B cell (primary cell): ENCODE results near the gene NRG4. TPM values are rescaled to one million over a fixed set of nuclear protein-coding genes. Genes with fewer than 3 reads are reported as not detected.
"Not testable (repeated sequence)": the region's sequence is repeated elsewhere in the genome, so short reads cannot be mapped to it uniquely, and the experiment has no call there.

ENCODE experiments used
- ATAC-seq: fragments of 200-7000 bp; cut with Tn5 transposase; one replicate; pipeline ENCODE4 v1.10.0; 2021; ENCODE audit warnings: low read depth, mild to moderate bottlenecking, moderate number of reproducible peaks, moderate library complexity
- CTCF ChIA-PET: fragments of 350-600 bp; sonication (Branson Sonifier 250); formaldehyde crosslinking; loops from one replicate; lab custom pipeline; 2021; ENCODE audit warnings: antibody characterized with exemption, inconsistent platforms; lab: Charles Lee
- POLR2A ChIA-PET: fragments of 350-600 bp; sonication (Branson Sonifier 250); formaldehyde crosslinking; loops from one replicate; lab custom pipeline; 2021; ENCODE audit warnings: antibody characterized with exemption; lab: Charles Lee
- DNase-seq: peaks from one replicate; pipeline ENCODE4 v3.0.0; 2013
- H2AFZ ChIP-seq: 2 replicates; pipeline ENCODE4 v1.6.1; 2012; ENCODE audit warnings: mild to moderate bottlenecking, low read depth, low read length; ENCODE audit not compliant: insufficient read depth, poor library complexity, severe bottlenecking
- H3K27ac ChIP-seq, 2 donors: 1 replicate in 1 of 2; 2 replicates in 1 of 2; pipeline ENCODE4 v1.5.1; 2012 to 2013; ENCODE audit warnings: low read length in 2 of 2, mild to moderate bottlenecking in 2 of 2, moderate library complexity in 1 of 2
- H3K27me3 ChIP-seq, 4 experiments: fragments of 200-600 bp in 1 of 4; sonication (generic) in 1 of 4; replicated peaks in 1 of 4; 1 replicate in 2 of 4; 2 replicates in 2 of 4; pipeline versions ENCODE4 v1.6.1 to v1.7.0; 2013 to 2016; ENCODE audit warnings: low read length in 3 of 4, mild to moderate bottlenecking in 2 of 4, mixed read lengths in 1 of 4, moderate library complexity in 1 of 4; ENCODE audit not compliant: insufficient read depth in 4 of 4, control insufficient read depth in 3 of 4; ENCODE audit errors: control extremely low read depth in 1 of 4
- H3K36me3 ChIP-seq, 2 experiments: replicated peaks in 1 of 2; 1 replicate in 1 of 2; 2 replicates in 1 of 2; pipeline versions ENCODE4 v1.6.1 to v1.7.1; 2013; ENCODE audit warnings: low read length in 1 of 2; ENCODE audit not compliant: insufficient read depth in 2 of 2, control insufficient read depth in 1 of 2; ENCODE audit errors: control extremely low read depth in 1 of 2, extremely low read depth in 1 of 2
- H3K4me1 ChIP-seq, 2 donors: fragments of 200-600 bp in 1 of 2; sonication (generic) in 1 of 2; 1 replicate in 1 of 2; 2 replicates in 1 of 2; pipeline versions ENCODE4 v1.5.1 to v1.6.1; 2013 to 2017; ENCODE audit warnings: low read length in 2 of 2; ENCODE audit not compliant: control insufficient read depth in 2 of 2, insufficient read depth in 2 of 2
- H3K4me2 ChIP-seq: replicated peaks from 2 replicates; pipeline ENCODE3; 2012; ENCODE audit warnings: mild to moderate bottlenecking, low read depth, low read length; ENCODE audit not compliant: poor library complexity, severe bottlenecking
- H3K4me3 ChIP-seq, 5 experiments: fragments of 200-600 bp in 1 of 5; sonication (generic) in 1 of 5; 1 replicate in 3 of 5; 2 replicates in 2 of 5; pipeline versions ENCODE4 v1.5.1 to v1.7.0; 2011 to 2016; ENCODE audit warnings: low read length in 4 of 5, mild to moderate bottlenecking in 4 of 5, low read depth in 2 of 5, control low read depth in 1 of 5, moderate library complexity in 1 of 5; ENCODE audit not compliant: insufficient read depth in 1 of 5; ENCODE audit errors: control extremely low read depth in 1 of 5, extremely low read depth in 1 of 5
- H3K79me2 ChIP-seq: fragments of 200-600 bp; sonication (generic); one replicate; pipeline ENCODE4 v1.6.0; 2016; ENCODE audit warnings: low read length; ENCODE audit not compliant: control insufficient read depth, insufficient read depth
- H3K9ac ChIP-seq: fragments of 200-600 bp; sonication (generic); 2 replicates; pipeline ENCODE4 v1.6.1; 2017; ENCODE audit warnings: mild to moderate bottlenecking, low read length, moderate library complexity
- H3K9me3 ChIP-seq, 3 donors: one replicate each; pipeline versions ENCODE4 v1.6.1 to v1.7.1; 2013; ENCODE audit warnings: low read length in 2 of 3; ENCODE audit not compliant: control insufficient read depth in 2 of 3, insufficient read depth in 1 of 3; ENCODE audit errors: control extremely low read depth in 1 of 3
- H4K20me1 ChIP-seq: 2 replicates; pipeline ENCODE4 v1.6.0; 2012; ENCODE audit warnings: mild to moderate bottlenecking, low read length; ENCODE audit not compliant: insufficient read depth, control insufficient read depth, poor library complexity, severe bottlenecking
- H3K27ac Mint-ChIP-seq: one replicate; pipeline ENCODE4 v1.8.0; 2021; ENCODE audit warnings: mixed read lengths
- H3K27me3 Mint-ChIP-seq: one replicate; pipeline ENCODE4 v1.8.0; 2021; ENCODE audit warnings: mixed read lengths
- H3K4me1 Mint-ChIP-seq: one replicate; pipeline ENCODE4 v1.8.0; 2021; ENCODE audit warnings: mixed read lengths
- H3K4me3 Mint-ChIP-seq: one replicate; pipeline ENCODE4 v1.8.0; 2021; ENCODE audit warnings: mixed read lengths
- H3K9me3 Mint-ChIP-seq: one replicate; pipeline ENCODE4 v1.8.0; 2022; ENCODE audit warnings: mixed read lengths; ENCODE audit not compliant: insufficient read depth
- EZH2 ChIP-seq: IDR thresholded peaks from 2 replicates; pipeline ENCODE4 v1.6.1; 2012; ENCODE audit warnings: borderline replicate concordance, low read depth, mild to moderate bottlenecking, moderate library complexity, low read length; ENCODE audit not compliant: insufficient read depth, poor library complexity, severe bottlenecking
- WGBS: methylation state at CpG from one replicate; pipeline ENCODE4 v1.1.5; 2013; ENCODE audit warnings: missing lambda C conversion rate; ENCODE audit not compliant: insufficient coverage; 5-methylcytosine and 5-hydroxymethylcytosine counted together
- intact Hi-C: fragments of 100-400 bp; cut with micrococcal nuclease; formaldehyde crosslinking; loops from one replicate; pipeline ENCODE4 v1.10.0; 2022
- polyA plus RNA-seq: library from polyadenylated mRNA; depleted of rRNA; stranded (reverse); fragments of >200 nt; gene quantifications from 2 replicates; pipeline ENCODE4 v1.2.3, GENCODE V29; 2012
- total RNA-seq, 2 donors: library from RNA; stranded (reverse); fragments of 120-200 nt in 1 of 2; gene quantifications; 1 replicate in 1 of 2; 2 replicates in 1 of 2; pipeline versions ENCODE4 v1.2.3 to v1.2.4, GENCODE V29; 2013 to 2022
- TF ChIP-seq, protein P1 (sequence below): fragments of 200-600 bp; IDR thresholded peaks from one replicate; pipeline ENCODE4 v1.8.0; 2022; ENCODE audit warnings: antibody characterized with exemption, mild to moderate bottlenecking

NRG4 gene
- total and polyA plus RNA-seq, 2 donors (not counting 1 experiment from before 2014, with no cell fraction given) = 0.37 TPM; not detected in 1

GRCh38 chr15:75982468-75982867 is 29.8 kb downstream of the NRG4 start:
- Mint-ChIP-seq H3K27me3 (peaks cover 27% of the 10 kb centered on the region), H3K4me1 (no peaks in the 10 kb centered on the region), H3K9me3 (no peaks in the 10 kb centered on the region), H3K27ac (no peak overlapping the region), H3K4me3 (no peak overlapping the region)
- no peak overlapping the region for H2AFZ ChIP-seq
- intact Hi-C loops = no loop called here
- H4K20me1 ChIP-seq = no peaks in the 10 kb centered on the region
- ATAC-seq (no peak), DNase-seq (no peak)
- no peaks in the 10 kb centered on the region for H3K79me2 ChIP-seq
- no peak overlapping the region for H3K4me3 ChIP-seq
- H3K36me3 ChIP-seq = no peaks in the 10 kb centered on the region
- CTCF ChIA-PET = no interaction called here
- no peaks in the 10 kb centered on the region for H3K4me1 ChIP-seq
- 86% methylated on average over 2 of the region's 2 CpGs for whole genome bisulfite sequencing
- H3K27ac ChIP-seq = no peak overlapping the region
- POLR2A ChIA-PET = no interaction called here
- no peak overlapping the region for H3K9ac ChIP-seq
- no peak for TF ChIP-seq EZH2
- TF ChIP-seq, protein P1, sequence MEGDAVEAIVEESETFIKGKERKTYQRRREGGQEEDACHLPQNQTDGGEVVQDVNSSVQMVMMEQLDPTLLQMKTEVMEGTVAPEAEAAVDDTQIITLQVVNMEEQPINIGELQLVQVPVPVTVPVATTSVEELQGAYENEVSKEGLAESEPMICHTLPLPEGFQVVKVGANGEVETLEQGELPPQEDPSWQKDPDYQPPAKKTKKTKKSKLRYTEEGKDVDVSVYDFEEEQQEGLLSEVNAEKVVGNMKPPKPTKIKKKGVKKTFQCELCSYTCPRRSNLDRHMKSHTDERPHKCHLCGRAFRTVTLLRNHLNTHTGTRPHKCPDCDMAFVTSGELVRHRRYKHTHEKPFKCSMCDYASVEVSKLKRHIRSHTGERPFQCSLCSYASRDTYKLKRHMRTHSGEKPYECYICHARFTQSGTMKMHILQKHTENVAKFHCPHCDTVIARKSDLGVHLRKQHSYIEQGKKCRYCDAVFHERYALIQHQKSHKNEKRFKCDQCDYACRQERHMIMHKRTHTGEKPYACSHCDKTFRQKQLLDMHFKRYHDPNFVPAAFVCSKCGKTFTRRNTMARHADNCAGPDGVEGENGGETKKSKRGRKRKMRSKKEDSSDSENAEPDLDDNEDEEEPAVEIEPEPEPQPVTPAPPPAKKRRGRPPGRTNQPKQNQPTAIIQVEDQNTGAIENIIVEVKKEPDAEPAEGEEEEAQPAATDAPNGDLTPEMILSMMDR = no peak
- no peak overlapping the region for H3K4me2 ChIP-seq
- peaks cover 0 to 3% (median 1%) of the 10 kb centered on the region in 4 experiments for H3K27me3 ChIP-seq
- H3K9me3 ChIP-seq = peaks cover 0 to under 1% (median 0%) of the 10 kb centered on the region in 3 donors

DNA sequence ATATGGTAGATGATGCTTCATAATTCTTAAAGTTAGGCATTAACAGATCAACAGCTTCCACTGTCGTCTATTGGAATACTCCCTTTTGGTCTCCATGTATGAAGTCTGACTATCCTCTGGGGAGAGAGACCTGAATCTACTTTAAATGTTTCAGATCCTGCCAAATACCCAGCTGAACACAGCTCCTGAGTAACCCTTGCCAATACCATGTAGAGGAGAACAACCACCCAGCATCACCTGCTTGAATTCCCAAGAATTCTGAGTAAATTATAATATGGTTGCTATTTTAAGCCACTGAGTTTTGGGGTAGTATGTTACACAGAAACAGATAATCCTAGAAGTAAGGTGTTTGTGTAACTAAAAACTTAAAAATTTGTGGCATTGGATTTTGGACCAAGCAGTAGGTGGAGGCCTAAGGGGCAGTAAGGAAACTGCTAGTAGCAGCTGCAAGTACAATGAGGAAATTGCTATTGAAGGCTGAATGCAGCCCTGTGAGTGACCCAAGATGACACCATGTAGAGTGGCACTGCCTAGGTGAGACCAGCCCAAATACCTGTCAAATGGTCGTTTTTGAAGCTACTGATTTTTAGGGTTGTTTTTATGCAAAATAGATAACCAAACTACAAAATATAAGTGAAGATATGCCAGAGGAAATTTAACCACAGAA is 30.9 kb downstream of the NRG4 start:
- H3K27ac Mint-ChIP-seq = no peak overlapping the region

DNA sequence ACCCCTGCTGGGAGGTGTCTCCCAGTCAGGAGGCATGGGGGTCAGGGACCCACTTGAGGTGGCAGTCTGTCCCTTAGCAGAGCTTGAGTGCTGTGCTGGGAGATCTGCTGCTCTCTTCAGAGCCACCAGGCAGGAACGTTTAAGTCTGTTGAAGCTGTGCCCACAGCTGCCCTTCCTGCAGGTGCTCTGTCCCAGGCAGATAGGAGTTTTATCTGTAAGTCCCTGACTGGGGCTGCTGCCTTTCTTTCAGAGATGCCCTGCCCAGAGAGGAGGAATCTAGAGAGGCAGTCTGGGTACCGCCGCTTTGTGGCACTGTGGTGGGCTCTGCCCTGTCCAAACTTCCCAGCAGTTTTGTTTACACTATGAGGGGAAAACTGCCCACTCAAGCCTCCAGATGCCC is 35.5 kb downstream of the NRG4 start:
- H3K4me3 ChIP-seq, H3K27ac Mint-ChIP-seq, ATAC-seq, intact Hi-C loops, H3K27ac ChIP-seq, CTCF ChIA-PET, H2AFZ ChIP-seq, H3K4me1 Mint-ChIP-seq, H3K9me3 Mint-ChIP-seq, H3K36me3 ChIP-seq, H3K4me1 ChIP-seq, H3K4me3 Mint-ChIP-seq, H3K9me3 ChIP-seq, DNase-seq, H3K4me2 ChIP-seq, H4K20me1 ChIP-seq, POLR2A ChIA-PET, H3K27me3 ChIP-seq, H3K79me2 ChIP-seq, H3K9ac ChIP-seq: not testable (repeated sequence)
- 88% methylated on average over 3 of the region's 3 CpGs for WGBS
- peaks cover 32% of the 10 kb centered on the region for H3K27me3 Mint-ChIP-seq

More for the DNA sequence above, 30.9 kb downstream of the NRG4 start:
- H3K9me3 Mint-ChIP-seq = no peaks in the 10 kb centered on the region
- DNase-seq = no peak
- peaks cover 0 to 3% (median 1%) of the 10 kb centered on the region in 4 experiments for H3K27me3 ChIP-seq
- CTCF ChIA-PET = no interaction called here
- no peak overlapping the region for H3K27ac ChIP-seq
- no peak overlapping the region for H3K9ac ChIP-seq
- no peak for TF ChIP-seq EZH2
- TF ChIP-seq, protein P1 = no peak
- no peaks in the 10 kb centered on the region for H3K4me1 ChIP-seq
- intact Hi-C loops = no loop called here
- no peak overlapping the region for H2AFZ ChIP-seq
- no peak overlapping the region for H3K4me2 ChIP-seq
- no peak overlapping the region for H3K4me3 ChIP-seq
- H3K79me2 ChIP-seq = no peaks in the 10 kb centered on the region
- no peak for ATAC-seq
- POLR2A ChIA-PET = no interaction called here
- H3K36me3 ChIP-seq = no peaks in the 10 kb centered on the region
- H3K4me1 Mint-ChIP-seq = no peaks in the 10 kb centered on the region
- no peak overlapping the region for H3K4me3 Mint-ChIP-seq
- peaks cover 0 to 6% (median 0%) of the 10 kb centered on the region in 3 donors for H3K9me3 ChIP-seq
- no peaks in the 10 kb centered on the region for H4K20me1 ChIP-seq
- peaks cover 27% of the 10 kb centered on the region for H3K27me3 Mint-ChIP-seq
- WGBS = 100% methylated on average over 1 of the region's 2 CpGs
